Measurements from ENCODE around the gene ANKRD33B. TPM values are rescaled to one million over a fixed set of nuclear protein-coding genes. Genes with fewer than 3 reads are reported as not detected.
A peak's percentile ranks its signal among the peaks of the same experiment; 100 is the strongest.

ANKRD33B gene
- total and polyA plus RNA-seq, 2 of the 8 experiments (the other 6 are each of a cell fraction or from before 2014, with no cell fraction given): 6.9 to 20.6 TPM

DNA sequence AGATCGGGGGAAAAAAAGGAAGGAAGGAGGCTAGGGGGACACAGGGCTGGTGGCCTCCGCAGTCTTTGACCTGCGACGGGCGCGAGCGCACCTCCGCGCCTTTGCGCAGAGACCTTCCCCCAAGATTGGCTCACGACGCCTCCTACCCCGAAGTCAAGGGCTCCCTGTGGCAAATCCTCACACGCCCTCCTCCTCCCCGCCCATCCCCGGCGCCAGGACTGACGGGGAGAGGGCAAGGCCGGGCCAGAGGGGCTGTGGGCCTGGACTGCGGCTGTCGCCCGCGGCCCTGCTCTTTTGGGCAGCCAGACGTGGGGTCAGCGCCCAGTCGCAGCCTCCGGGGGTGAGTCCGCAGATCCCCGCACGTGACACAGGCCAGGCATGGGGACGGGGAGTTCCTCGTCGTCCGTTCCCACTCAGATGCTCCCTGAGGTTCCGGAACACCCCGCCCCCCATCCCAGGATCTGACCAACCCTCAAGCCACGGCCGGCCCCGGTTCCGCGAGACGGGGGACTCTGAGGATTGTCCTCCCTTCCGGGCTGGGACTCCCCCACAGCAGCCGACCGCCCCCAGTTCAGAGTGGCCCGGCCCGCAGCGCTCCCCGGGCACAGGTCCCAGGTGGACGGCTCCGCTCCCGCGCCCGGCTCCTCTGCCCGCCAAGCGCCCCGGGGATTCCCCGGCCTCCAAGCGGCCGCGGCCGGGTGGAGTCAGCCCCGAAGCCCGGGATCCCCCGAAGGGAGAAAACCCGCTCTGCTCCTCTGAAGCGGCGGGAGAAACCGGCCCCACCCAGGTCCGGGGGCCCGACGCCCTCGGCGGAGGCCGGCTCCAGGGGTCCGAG, 543 bp upstream of the ANKRD33B start:
- H3K27ac ChIP-seq (ENCODE audit: low read depth, low read length): no peak overlapping the region
- ChIA-PET POLR2A (ENCODE audit: partially characterized antibody) (interaction anchor here (1.2 kb wide), 1 partner anchor 12 kb away, joined by 3 read pairs; no protein-coding TSS in a partner anchor), CTCF (ENCODE audit: partially characterized antibody) (interaction anchor here (1.0 kb wide), 1 partner anchor 10 kb away, joined by 3 read pairs; no protein-coding TSS in a partner anchor)
- TF ChIP-seq SAP30 (IDR thresholded peaks at IDR 0.05; ENCODE audit: insufficient read depth, insufficient replicate concordance, low read length) (no peak), TCF12 (IDR thresholded peaks at IDR 0.05; ENCODE audit: low read depth, low read length) (no peak), SP2 (IDR thresholded peaks at IDR 0.05; ENCODE audit: low read length) (no peak), EGR1 (IDR thresholded peaks at IDR 0.05; ENCODE audit: borderline replicate concordance, low read depth, low read length) (no peak), TAF7 (optimal IDR thresholded peaks at IDR 0.05; ENCODE audit: borderline replicate concordance, low read depth, low read length) (no peak), TEAD4 (IDR thresholded peaks at IDR 0.05; ENCODE audit: low read depth, low read length) (no peak), RNF2 (IDR thresholded peaks at IDR 0.05; ENCODE audit: borderline replicate concordance, low read depth, low read length, missing control alignments, poor library complexity, severe bottlenecking) (peak; percentile 56), ASH2L (IDR thresholded peaks at IDR 0.05; ENCODE audit: low read length) (peak; percentile 55), KDM4A (IDR thresholded peaks at IDR 0.05; ENCODE audit: low read depth, low read length, severe bottlenecking) (peak; percentile 65), POLR2A (IDR thresholded peaks at IDR 0.05; ENCODE audit: control extremely low read depth in 1 of 2, low read depth in 2 of 2, low read length in 2 of 2) (peak in 1 of 2 experiments; percentile 59; a peak in 2 of 3 replicates), KDM1A (IDR thresholded peaks at IDR 0.05; ENCODE audit: borderline replicate concordance, low read length) (no peak; the same call in 1 of the 2 replicates)

More for the DNA sequence above, 543 bp upstream of the ANKRD33B start:
- Histone ChIP-seq H2AK5ac (ENCODE audit: low read depth, low read length) (no peak overlapping the region), H4K8ac (ENCODE audit: extremely low read depth, insufficient read depth, low read length) (peak overlapping the region; percentile 45), H3K4me3 (ENCODE audit: extremely low read depth in 1 of 4, insufficient read depth in 2 of 4, low read depth in 3 of 4, low read length in 4 of 4) (peak overlapping the region; percentile 29 to 74 (median 55)), H2BK15ac (ENCODE audit: low read length) (no peak overlapping the region; the same call in 1 of the 2 replicates), H2BK5ac (ENCODE audit: low read depth, low read length) (no peak overlapping the region), H2BK20ac (ENCODE audit: low read length) (no peak overlapping the region), H3K18ac (ENCODE audit: extremely low read depth, low read length) (peak overlapping the region; percentile 71; the same call in 1 of the 2 replicates), H3K27me3 (replicated peaks in 1 of 4; ENCODE audit: control insufficient read depth in 3 of 4, extremely low read depth in 1 of 4, insufficient read depth in 3 of 4, low read length in 3 of 4) (peaks cover 20 to 59% (median 56%) of the 10 kb centered on the region in 4 experiments), H3K4me1 (replicated peaks in 1 of 4; ENCODE audit: control insufficient read depth in 3 of 4, insufficient read depth in 4 of 4, low read length in 3 of 4) (peaks cover 8 to 13% (median 10%) of the 10 kb centered on the region in 4 experiments), H3K4me2 (ENCODE audit: insufficient read depth in 1 of 2, low read depth in 2 of 2, low read length in 2 of 2) (peak overlapping the region; percentile 93 to 99), H3K56ac (replicated peaks; ENCODE audit: insufficient read length, low read depth, low read length) (peak overlapping the region; percentile 14), H3K4ac (replicated peaks; ENCODE audit: insufficient read length, low read depth, low read length) (no peak overlapping the region), H3K14ac (ENCODE audit: insufficient read length) (no peak overlapping the region), H4K20me1 (replicated peaks in 1 of 2; ENCODE audit: control insufficient read depth in 1 of 2, insufficient read depth in 2 of 2, low read length in 2 of 2) (peaks cover 4 to 22% of the 10 kb centered on the region in 2 experiments), H3K23me2 (ENCODE audit: low read depth, low read length) (peaks cover 15% of the 10 kb centered on the region; the same call in 1 of the 2 replicates), H2BK120ac (replicated peaks; ENCODE audit: low read depth, low read length) (no peak overlapping the region), H3K9me3 (ENCODE audit: insufficient read depth in 2 of 2, low read depth in 1 of 2, low read length in 1 of 2) (no peaks in the 10 kb centered on the region), H3K23ac (ENCODE audit: insufficient read length) (no peak overlapping the region), H2BK12ac (ENCODE audit: low read depth, low read length) (peak overlapping the region; percentile 45; the same call in 1 of the 2 replicates), H3K9ac (replicated peaks in 1 of 4; ENCODE audit: extremely low read depth in 1 of 4, low read depth in 3 of 4, low read length in 3 of 4) (no peak overlapping the region; a peak in 1 of 7 replicates), H3K79me1 (ENCODE audit: low read depth, low read length) (peaks cover 2% of the 10 kb centered on the region; the same call in 1 of the 2 replicates), H4K91ac (replicated peaks; ENCODE audit: insufficient read length, low read length) (no peak overlapping the region), H3K36me3 (ENCODE audit: control insufficient read depth in 2 of 4, insufficient read depth in 4 of 4, low read length in 3 of 4) (no peaks in the 10 kb centered on the region), H4K5ac (ENCODE audit: insufficient read length, low read depth, low read length) (no peak overlapping the region), H2AFZ (ENCODE audit: low read length) (no peak overlapping the region), H3K79me2 (ENCODE audit: control insufficient read depth in 1 of 2, insufficient read depth in 2 of 2, low read length in 2 of 2) (peaks cover 0 to 5% of the 10 kb centered on the region in 2 experiments; a peak in 1 of 4 replicates)
- 3% methylated on average over 58 of the region's 76 CpGs; no CpG with 5 or more reads in 1 of the 2 experiments for WGBS, 2 experiments (ENCODE audit: extremely low coverage in 1 of 2, insufficient coverage in 1 of 2, insufficient read length in 1 of 2, insufficient replicate concordance in 2 of 2, low coverage in 1 of 2, low lambda C conversion rate in 2 of 2, missing lambda C conversion rate in 1 of 2)
- DNase-seq (ENCODE audit: low read depth in 1 of 2, low spot score in 2 of 2) (peak in 1 of 2 experiments; percentile 84), FAIRE-seq (no peak)
